OCI-LY7 (cell line): ENCODE measurements around the gene LRG1. TPM values are rescaled to one million over a fixed set of nuclear protein-coding genes. Genes with fewer than 3 reads are reported as not detected.

ENCODE experiments used
- BruUV-seq: library from RNA; stranded (reverse); fragments of 400-500 nt; replicated peaks from 2 replicates; lab custom pipeline; 2021; lab: Mats Ljungman, UMichigan
- CTCF ChIA-PET: fragments of 300-600 bp; sonication (Branson Sonifier 250); formaldehyde crosslinking; loops from one replicate; lab custom pipeline; 2022; ENCODE audit warnings: antibody characterized with exemption; ENCODE audit not compliant: unreplicated experiment; lab: Charles Lee
- POLR2A ChIA-PET: fragments of 300-600 bp; sonication (Branson Sonifier 250); formaldehyde crosslinking; loops from one replicate; lab custom pipeline; 2022; ENCODE audit warnings: antibody characterized with exemption; lab: Charles Lee
- DNase-seq: peaks from one replicate; pipeline ENCODE4 v3.0.0-alpha.2; 2015; ENCODE audit warnings: low spot score
- H2AFZ ChIP-seq: fragments of 200-600 bp; sonication (generic), shearing (Covaris generic); 2 replicates; pipeline ENCODE4 v1.6.1; 2014; ENCODE audit warnings: mild to moderate bottlenecking, antibody characterized with exemption, low read length, moderate library complexity
- H3K27ac ChIP-seq: fragments of 200-600 bp; sonication (generic); 2 replicates; pipeline ENCODE4 v1.5.1; 2014; ENCODE audit warnings: mixed run types, low read depth, mild to moderate bottlenecking, moderate library complexity, low read length, inconsistent platforms; ENCODE audit not compliant: poor library complexity, severe bottlenecking
- H3K36me3 ChIP-seq: fragments of 200-600 bp; sonication (generic); 2 replicates; pipeline ENCODE4 v1.6.1; 2014; ENCODE audit warnings: mild to moderate bottlenecking, antibody characterized with exemption, low read length, moderate library complexity, mixed read lengths; ENCODE audit not compliant: insufficient read depth
- H3K4me1 ChIP-seq: fragments of 200-600 bp; sonication (generic); 2 replicates; pipeline ENCODE4 v1.5.1; 2014; ENCODE audit warnings: mild to moderate bottlenecking, low read length; ENCODE audit not compliant: insufficient read depth, poor library complexity, severe bottlenecking
- H3K4me2 ChIP-seq: fragments of 200-600 bp; sonication (generic); 2 replicates; pipeline ENCODE4 v1.6.1; 2014; ENCODE audit warnings: mild to moderate bottlenecking, low read length
- H3K4me3 ChIP-seq: fragments of 200-600 bp; sonication (generic); 2 replicates; pipeline ENCODE4 v1.5.1; 2014; ENCODE audit warnings: mild to moderate bottlenecking, low read depth, low read length; ENCODE audit not compliant: poor library complexity, severe bottlenecking
- H3K79me2 ChIP-seq: fragments of 200-600 bp; sonication (generic); 2 replicates; pipeline ENCODE4 v1.6.1; 2016; ENCODE audit warnings: low read depth, mild to moderate bottlenecking, low read length, moderate library complexity, mixed read lengths; ENCODE audit not compliant: insufficient read depth
- H3K9me2 ChIP-seq: fragments of 200-600 bp; sonication (generic); 2 replicates; pipeline ENCODE4 v1.6.1; 2016; ENCODE audit warnings: mild to moderate bottlenecking, low read length, mixed read lengths; ENCODE audit not compliant: insufficient read depth
- H3K9me3 ChIP-seq: fragments of 200-600 bp; sonication (generic); 2 replicates; pipeline ENCODE4 v1.6.1; 2014; ENCODE audit warnings: mild to moderate bottlenecking, mixed run types, low read length, mixed read lengths
- H4K20me1 ChIP-seq: fragments of 200-600 bp; sonication (generic); 2 replicates; pipeline ENCODE4 v1.6.1; 2014; ENCODE audit warnings: mild to moderate bottlenecking, antibody characterized with exemption, low read length, moderate library complexity, mixed read lengths; ENCODE audit not compliant: insufficient read depth
- EZH2phosphoT487 ChIP-seq: fragments of 200-600 bp; sonication (generic); IDR thresholded peaks from 2 replicates; pipeline ENCODE4 v1.6.1; 2018; ENCODE audit warnings: low read depth, borderline replicate concordance, mild to moderate bottlenecking, mixed run types, antibody characterized with exemption, low read length, moderate library complexity, mixed read lengths
- intact Hi-C: fragments of 100-400 bp; cut with micrococcal nuclease; formaldehyde crosslinking; loops from one replicate; pipeline ENCODE4 v1.10.0; 2022; ENCODE audit not compliant: unreplicated experiment
- total RNA-seq, 2 experiments: library from RNA; depleted of rRNA in 1 of 2; stranded (reverse); fragments of >200 nt in 1 of 2; shearing (Covaris generic) in 1 of 2; gene quantifications; 2 replicates each; pipeline ENCODE4 v1.2.3, GENCODE V29; 2014 to 2022
- TF ChIP-seq, protein P1 (sequence below): fragments of 200-600 bp; sonication (generic); conservative IDR thresholded peaks from 2 replicates; pipeline ENCODE4 v1.5.1; 2014; ENCODE audit warnings: mild to moderate bottlenecking, antibody characterized with exemption, low read length, moderate library complexity, mixed read lengths

Gene LRG1
- total RNA-seq, 2 experiments from 2014 or later: 1.6 to 1.9 TPM

DNA sequence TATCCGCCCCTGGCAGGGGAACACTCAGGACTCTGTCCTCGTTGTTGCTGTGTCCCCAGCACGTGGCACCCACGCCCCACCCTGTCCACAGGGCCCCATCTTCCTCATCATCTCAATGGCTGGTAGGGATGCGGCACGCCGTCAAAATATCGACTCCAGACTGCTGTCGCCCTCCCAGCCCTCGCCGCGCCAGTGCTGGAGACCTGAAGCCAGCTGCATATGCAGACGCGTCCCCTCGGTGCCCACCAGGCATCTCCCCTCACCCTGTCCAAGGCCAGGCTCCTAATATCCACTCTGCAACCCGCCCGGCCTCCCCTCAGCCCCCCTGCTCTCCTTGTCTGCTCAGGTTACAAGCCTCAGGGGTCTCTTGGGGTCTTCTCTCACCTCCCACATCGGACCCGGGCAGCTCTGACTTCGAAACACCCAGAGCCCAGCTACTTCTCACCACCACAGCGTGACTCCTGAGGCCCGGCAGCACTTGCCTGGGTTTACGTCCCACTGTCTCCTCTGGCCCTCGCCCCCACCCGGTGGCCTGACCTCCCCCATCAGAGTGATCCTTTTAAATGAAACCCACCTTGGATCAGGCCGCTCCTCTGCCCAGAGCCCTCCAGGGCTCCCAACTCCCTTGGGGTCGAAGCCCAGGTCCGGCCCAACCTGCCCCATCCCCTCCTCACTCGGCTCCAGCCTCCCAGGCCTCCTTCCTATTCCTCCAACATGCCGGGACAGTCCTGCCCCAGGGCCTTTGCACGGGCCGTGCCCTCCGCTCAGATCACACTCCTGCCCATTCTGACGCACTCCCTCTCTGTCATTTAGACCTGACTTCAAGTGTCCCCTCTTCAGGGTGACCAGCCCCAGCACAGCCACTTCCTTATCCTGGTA lies 34.0 kb downstream of the LRG1 start:
- Histone ChIP-seq H2AFZ (no peak overlapping the region), H3K4me1 (no peaks in the 10 kb centered on the region), H3K9me2 (no peaks in the 10 kb centered on the region), H3K4me3 (no peak overlapping the region), H3K27ac (no peak overlapping the region), H4K20me1 (no peaks in the 10 kb centered on the region), H3K4me2 (no peak overlapping the region), H3K79me2 (no peaks in the 10 kb centered on the region), H3K9me3 (no peaks in the 10 kb centered on the region), H3K36me3 (peaks cover 11% of the 10 kb centered on the region; the same call in 1 of the 2 replicates)
- intact Hi-C loops: no loop called here
- ChIA-PET POLR2A (no interaction called here), CTCF (no interaction called here)
- BruUV-seq: no TSS peak
- TF ChIP-seq, protein P1, sequence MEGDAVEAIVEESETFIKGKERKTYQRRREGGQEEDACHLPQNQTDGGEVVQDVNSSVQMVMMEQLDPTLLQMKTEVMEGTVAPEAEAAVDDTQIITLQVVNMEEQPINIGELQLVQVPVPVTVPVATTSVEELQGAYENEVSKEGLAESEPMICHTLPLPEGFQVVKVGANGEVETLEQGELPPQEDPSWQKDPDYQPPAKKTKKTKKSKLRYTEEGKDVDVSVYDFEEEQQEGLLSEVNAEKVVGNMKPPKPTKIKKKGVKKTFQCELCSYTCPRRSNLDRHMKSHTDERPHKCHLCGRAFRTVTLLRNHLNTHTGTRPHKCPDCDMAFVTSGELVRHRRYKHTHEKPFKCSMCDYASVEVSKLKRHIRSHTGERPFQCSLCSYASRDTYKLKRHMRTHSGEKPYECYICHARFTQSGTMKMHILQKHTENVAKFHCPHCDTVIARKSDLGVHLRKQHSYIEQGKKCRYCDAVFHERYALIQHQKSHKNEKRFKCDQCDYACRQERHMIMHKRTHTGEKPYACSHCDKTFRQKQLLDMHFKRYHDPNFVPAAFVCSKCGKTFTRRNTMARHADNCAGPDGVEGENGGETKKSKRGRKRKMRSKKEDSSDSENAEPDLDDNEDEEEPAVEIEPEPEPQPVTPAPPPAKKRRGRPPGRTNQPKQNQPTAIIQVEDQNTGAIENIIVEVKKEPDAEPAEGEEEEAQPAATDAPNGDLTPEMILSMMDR: no peak
- no peak for TF ChIP-seq EZH2phosphoT487
- DNase-seq: no peak

DNA sequence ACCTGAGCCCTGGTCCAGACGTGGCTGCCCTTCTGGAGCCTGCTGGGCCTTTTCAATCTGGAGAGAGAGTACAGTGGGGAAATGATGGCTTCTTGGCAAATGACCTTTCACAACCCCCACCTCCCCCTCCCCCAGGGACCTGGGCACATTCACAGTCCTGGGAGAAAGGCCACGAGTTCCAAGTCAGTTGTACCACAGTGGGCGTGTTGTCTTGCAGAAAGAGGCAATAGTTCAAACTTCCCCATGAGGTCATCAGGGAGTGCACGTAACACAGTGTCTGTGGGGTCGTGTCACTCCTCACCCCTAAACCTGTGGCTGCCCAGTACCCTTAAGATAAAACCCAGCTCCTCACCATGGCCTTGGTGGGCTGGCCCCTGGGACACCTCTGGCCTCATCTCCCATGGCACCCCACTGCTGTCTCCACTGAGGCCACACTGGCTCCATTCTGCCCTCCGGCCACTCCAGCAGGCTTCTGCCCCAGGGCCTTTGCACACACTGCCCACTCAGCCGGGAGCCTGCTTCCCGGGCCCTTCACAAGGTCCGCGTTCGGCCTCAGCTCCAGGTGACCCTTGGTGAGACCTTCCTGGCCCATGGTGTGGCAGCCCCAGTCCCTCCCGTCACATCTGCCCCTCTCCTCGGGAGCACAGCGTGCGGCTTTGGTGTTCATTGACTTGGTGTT lies 34.8 kb downstream of the LRG1 start:
- no peak overlapping the region for H3K27ac ChIP-seq
- no peaks in the 10 kb centered on the region for H3K79me2 ChIP-seq
- H3K36me3 ChIP-seq: peaks cover 14% of the 10 kb centered on the region; the same call in 1 of the 2 replicates
- no TSS peak for BruUV-seq
- no peak overlapping the region for H3K4me2 ChIP-seq
- no peak overlapping the region for H2AFZ ChIP-seq
- POLR2A ChIA-PET: no interaction called here
- H3K9me3 ChIP-seq: no peaks in the 10 kb centered on the region
- no peaks in the 10 kb centered on the region for H3K9me2 ChIP-seq
- CTCF ChIA-PET: no interaction called here
- intact Hi-C loops: no loop called here
- TF ChIP-seq, protein P1: no peak
- TF ChIP-seq EZH2phosphoT487: no peak
- no peaks in the 10 kb centered on the region for H4K20me1 ChIP-seq
- no peak for DNase-seq
- H3K4me3 ChIP-seq: no peak overlapping the region
- H3K4me1 ChIP-seq: no peaks in the 10 kb centered on the region

GRCh38 chr19:4504297-4504701 lies 35.5 kb downstream of the LRG1 start:
- H4K20me1 ChIP-seq: no peaks in the 10 kb centered on the region
- no peaks in the 10 kb centered on the region for H3K79me2 ChIP-seq
- peaks cover 14% of the 10 kb centered on the region; the same call in 1 of the 2 replicates for H3K36me3 ChIP-seq
- no peak overlapping the region for H3K4me3 ChIP-seq
- no peaks in the 10 kb centered on the region for H3K4me1 ChIP-seq
- CTCF ChIA-PET: no interaction called here
- H3K27ac ChIP-seq: no peak overlapping the region
- TF ChIP-seq, protein P1: no peak
- TF ChIP-seq EZH2phosphoT487: no peak
- no peak overlapping the region for H2AFZ ChIP-seq
- H3K9me3 ChIP-seq: no peaks in the 10 kb centered on the region
- no TSS peak for BruUV-seq
- intact Hi-C loops: no loop called here
- H3K9me2 ChIP-seq: no peaks in the 10 kb centered on the region
- DNase-seq: no peak
- H3K4me2 ChIP-seq: no peak overlapping the region
- POLR2A ChIA-PET: no interaction called here
